Subcutaneous adipose tissue (tissue), 4 donors: ENCODE data around the gene CRELD2. TPM values are rescaled to one million over a fixed set of nuclear protein-coding genes. Genes with fewer than 3 reads are reported as not detected.

Source experiments
- total RNA-seq, 4 donors: library from RNA; depleted of rRNA; stranded (reverse); fragments of >200 nt; gene quantifications; one replicate each; pipeline ENCODE4 v1.1.0, GENCODE V29; 2016
- TF ChIP-seq, protein P1 (sequence below): fragments of 450-650 bp; IDR thresholded peaks from one replicate; pipeline ENCODE4 v1.5.1; 2016; ENCODE audit warnings: low read depth, mild to moderate bottlenecking, control low read depth, antibody characterized with exemption, moderate library complexity

CRELD2 gene
- total RNA-seq, 4 donors from 2014 or later: 24.0 to 40.9 (median 31.9) TPM

DNA sequence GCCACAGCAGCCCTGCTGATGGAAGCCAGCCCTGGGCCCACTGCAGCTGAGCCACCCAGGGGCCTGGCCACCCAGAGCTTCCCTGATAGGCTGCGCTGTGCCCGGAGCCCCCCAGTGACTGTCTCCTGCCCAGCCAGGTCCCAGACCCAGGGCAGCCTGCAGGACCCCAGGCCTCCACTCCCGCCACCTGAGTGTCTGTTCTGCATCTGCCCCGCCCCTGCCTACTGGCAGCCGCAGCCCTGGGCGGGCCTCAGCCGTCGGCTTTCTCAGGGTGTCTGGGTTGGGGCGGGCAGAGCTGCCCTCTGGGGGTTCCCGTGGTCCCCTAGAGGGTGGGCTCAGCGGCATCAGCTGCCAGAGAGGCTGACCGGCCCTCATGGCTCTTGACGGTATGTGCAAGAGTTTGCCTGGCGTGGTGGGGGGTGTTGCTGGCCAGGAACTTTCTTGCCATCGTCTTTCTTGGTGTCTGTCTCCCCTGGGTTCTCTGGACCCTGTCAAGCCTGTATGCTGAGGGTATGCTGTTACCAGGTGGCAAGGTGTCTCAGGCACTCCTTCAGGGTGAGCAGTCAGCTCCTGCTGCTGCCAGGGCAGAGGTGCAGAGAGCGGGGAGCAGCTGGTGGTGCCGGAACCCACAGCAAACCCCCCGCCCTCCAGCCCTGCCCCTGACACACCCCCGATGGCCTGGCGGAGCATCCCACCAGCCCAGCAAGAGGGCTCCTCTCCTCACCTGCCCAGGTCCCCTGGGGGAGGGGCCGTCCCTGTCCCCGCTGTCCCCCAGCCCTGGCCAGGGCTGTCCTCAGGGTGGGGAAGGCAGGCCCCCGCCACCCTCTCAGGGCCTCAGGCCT lies 29.9 kb downstream of the CRELD2 start:
- TF ChIP-seq, protein P1, sequence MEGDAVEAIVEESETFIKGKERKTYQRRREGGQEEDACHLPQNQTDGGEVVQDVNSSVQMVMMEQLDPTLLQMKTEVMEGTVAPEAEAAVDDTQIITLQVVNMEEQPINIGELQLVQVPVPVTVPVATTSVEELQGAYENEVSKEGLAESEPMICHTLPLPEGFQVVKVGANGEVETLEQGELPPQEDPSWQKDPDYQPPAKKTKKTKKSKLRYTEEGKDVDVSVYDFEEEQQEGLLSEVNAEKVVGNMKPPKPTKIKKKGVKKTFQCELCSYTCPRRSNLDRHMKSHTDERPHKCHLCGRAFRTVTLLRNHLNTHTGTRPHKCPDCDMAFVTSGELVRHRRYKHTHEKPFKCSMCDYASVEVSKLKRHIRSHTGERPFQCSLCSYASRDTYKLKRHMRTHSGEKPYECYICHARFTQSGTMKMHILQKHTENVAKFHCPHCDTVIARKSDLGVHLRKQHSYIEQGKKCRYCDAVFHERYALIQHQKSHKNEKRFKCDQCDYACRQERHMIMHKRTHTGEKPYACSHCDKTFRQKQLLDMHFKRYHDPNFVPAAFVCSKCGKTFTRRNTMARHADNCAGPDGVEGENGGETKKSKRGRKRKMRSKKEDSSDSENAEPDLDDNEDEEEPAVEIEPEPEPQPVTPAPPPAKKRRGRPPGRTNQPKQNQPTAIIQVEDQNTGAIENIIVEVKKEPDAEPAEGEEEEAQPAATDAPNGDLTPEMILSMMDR: no peak

DNA sequence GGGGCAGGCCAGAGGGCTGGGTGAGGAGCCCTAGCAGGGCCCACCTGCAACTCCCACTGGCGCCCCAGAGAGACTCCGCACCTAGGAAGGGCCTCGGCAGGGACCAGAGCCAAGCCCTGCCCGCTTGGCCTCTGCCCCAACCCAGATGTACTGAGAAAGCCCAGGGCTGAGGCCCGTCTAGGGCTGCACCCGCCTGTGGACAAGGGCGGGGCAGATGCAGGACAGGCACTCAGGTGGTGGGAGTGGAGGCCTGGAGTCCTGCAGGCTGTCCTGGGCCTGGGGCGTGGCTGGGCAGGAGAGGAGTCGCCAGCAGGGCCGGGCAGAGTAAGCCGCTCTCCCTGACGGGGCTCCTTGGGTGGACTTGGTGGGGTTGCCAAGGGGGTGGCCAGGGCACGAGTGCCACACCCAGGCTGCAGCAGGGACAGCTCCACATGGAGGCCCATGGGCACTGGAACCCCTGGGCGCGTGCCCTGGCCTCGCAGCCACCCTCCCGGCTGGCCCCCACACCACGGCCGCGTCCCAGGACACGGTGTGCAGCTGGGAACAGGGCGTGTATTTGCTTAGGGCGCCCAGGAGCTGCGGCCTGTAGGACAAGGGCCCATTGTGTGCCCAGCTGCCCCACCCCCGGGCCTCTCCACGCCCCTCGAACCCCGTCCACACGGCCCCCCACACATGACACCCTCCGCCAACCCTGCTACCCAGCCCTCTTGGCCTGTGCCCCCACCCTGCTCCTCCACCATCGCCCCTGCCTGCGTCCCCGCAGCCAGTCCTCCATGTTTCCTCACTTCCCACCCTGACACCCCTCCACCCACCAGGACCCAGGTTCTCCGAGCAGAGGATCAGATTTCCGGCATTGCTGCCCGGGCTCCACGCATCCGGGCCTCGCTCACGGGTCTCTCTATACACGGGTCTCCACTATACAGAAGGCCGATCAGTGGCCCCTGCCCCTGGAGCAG lies 30.8 kb downstream of the CRELD2 start:
- TF ChIP-seq, protein P1: no peak

DNA sequence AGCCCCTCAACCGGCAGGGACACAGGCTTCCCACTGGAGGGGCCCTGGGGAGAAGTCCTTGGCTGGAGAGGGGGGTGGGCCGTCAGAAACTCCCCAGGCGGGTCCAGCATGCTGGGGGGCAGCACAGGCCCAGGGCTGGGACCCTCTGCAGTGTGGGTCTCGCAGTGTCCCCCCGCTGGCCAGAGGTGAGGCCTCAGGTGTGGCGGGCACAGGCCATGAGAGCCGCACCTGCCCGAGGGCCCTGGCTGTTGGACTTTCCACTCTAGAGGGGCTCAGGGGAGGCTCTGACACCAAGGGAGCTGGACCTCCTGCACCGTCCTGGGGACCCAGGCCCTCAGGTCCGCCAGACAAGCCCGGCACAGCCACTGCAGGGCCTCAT lies 31.5 kb downstream of the CRELD2 start:
- TF ChIP-seq, protein P1: no peak

DNA sequence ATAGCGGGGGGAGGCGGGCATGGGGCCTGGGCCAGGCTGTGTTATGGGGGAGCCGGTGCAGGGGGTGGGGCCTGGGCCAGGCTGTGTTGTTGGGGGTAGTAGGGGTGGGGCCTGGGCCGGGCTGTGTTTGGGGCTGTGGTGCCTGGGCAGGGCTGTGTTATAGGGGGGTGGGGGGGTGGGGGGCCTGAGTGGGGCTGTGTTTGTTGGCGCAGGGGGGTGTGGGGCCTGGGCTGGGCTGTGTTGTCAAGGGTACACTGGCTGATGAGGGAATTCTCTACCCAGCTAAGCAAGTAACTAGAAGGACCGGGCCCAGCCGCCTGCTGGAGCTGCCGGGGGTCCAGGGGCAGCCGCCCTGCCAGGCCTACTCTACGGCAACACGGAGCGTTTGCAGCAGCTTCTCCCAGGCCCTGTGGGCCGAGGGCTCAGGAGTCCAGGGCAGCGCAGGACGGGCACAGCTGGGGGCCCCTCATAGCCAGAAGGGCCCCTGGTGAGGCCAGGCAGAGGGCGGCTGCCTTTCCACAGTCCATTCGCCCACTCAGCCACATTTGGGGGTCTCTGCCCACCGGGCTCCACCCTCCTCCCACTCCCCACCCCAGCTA lies 32.1 kb downstream of the CRELD2 start:
- TF ChIP-seq, protein P1: no peak

DNA sequence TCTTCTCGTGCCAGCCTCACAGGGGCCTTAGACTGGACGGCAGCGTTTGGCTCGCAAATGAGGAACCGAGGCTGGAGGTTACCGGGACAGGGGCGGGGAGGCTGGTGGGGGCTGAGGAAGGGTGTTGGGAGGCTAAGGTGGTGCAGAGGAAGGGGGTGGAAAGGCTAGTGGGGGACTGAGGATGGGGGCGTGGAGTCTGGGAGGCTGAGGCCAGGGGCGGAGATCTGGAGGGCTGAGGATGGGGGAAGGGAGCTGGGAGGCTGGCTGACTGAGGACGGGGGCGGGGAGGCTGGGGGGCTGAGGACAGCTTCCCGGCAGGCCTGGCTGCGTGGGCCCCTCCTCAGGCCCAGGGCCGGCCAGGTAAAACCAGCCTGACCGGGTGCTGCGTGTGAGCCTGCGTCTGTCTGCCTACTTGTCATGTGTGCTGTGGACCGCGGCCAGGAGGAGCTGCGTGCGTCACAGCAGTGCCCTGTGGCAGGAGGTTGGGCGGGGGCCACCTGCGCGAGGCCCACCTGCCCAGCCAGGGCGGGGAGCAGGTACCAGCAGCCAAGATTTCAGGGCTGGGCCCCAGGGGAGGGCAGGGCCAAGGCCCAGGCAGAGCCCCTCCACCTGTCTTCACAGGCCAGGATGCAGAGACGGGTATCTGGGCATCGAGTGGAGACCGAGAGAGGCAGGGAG lies 32.7 kb downstream of the CRELD2 start:
- TF ChIP-seq, protein P1: no peak

DNA sequence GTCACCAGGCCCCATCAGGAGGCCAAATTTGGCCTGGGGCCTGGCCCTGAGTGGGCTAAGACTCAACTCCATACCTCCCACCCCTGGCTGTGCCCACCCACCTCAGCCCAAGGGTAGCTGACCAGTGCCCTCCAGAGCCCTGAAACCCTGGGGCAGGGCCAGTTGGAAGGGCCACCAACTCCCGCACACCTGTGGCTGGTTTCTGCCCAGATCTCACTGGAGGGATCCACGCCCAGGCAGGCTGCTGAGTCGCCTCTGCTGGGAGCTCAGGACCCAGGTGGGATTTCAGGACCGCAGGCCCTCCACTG lies 33.2 kb downstream of the CRELD2 start:
- TF ChIP-seq, protein P1: no peak
